Inflammatory macrophage (primary cell): ENCODE results near the gene CFD.
A peak's percentile ranks its signal among the peaks of the same experiment; 100 is the strongest.
"Not testable (repeated sequence)": the region's sequence is repeated elsewhere in the genome, so short reads cannot be mapped to it uniquely, and the experiment has no call there.

Experiments
- DNase-seq, 2 donors: peaks; one replicate each; pipeline ENCODE4 v3.0.0-alpha.2; 2020 to 2022

Gene CFD

GRCh38 chr19:871446-872265 lies 12.2 kb downstream of the CFD start:
- no peak for DNase-seq

- peak; percentile 62 to 71 for DNase-seq
These were observed 12.9 kb downstream of the CFD start for GRCh38 chr19:872266-872951.

GRCh38 chr19:873084-873483 lies 13.6 kb downstream of the CFD start:
- peak; percentile 34 to 42 for DNase-seq

GRCh38 chr19:873561-874041 lies 14.1 kb downstream of the CFD start:
- no peak for DNase-seq

GRCh38 chr19:875265-875879 lies 15.9 kb downstream of the CFD start:
- DNase-seq = no peak

- DNase-seq = no peak
These were observed 16.6 kb downstream of the CFD start for GRCh38 chr19:876089-876488.

GRCh38 chr19:876780-877314 lies 17.4 kb downstream of the CFD start:
- no peak for DNase-seq

GRCh38 chr19:877992-878660 lies 18.7 kb downstream of the CFD start:
- not testable (repeated sequence) for DNase-seq

- DNase-seq = not testable (repeated sequence)
These were observed 19.5 kb downstream of the CFD start for GRCh38 chr19:878751-879561.

GRCh38 chr19:879711-880438 lies 20.4 kb downstream of the CFD start:
- DNase-seq = no peak

GRCh38 chr19:881385-882071 lies 22.1 kb downstream of the CFD start:
- no peak for DNase-seq

GRCh38 chr19:882871-883497 lies 23.5 kb downstream of the CFD start:
- DNase-seq = no peak

GRCh38 chr19:883661-884211 lies 24.3 kb downstream of the CFD start:
- no peak for DNase-seq

GRCh38 chr19:884420-885211 lies 25.2 kb downstream of the CFD start:
- DNase-seq = no peak

- no peak for DNase-seq
These were observed 26.2 kb downstream of the CFD start for GRCh38 chr19:885536-886224.

GRCh38 chr19:887072-887471 lies 27.6 kb downstream of the CFD start:
- no peak for DNase-seq

- DNase-seq = no peak
These were observed 28.1 kb downstream of the CFD start for GRCh38 chr19:887599-887998.
